K562 (cell line): ENCODE measurements around the gene RPLP2. TPM values are rescaled to one million over a fixed set of nuclear protein-coding genes. Genes with fewer than 3 reads are reported as not detected.

Source experiments
- ATAC-seq: fragments of 200-7000 bp; cut with Tn5 transposase; 3 replicates; pipeline ENCODE4 v1.9.1; 2020; ENCODE audit warnings: moderate library complexity
- BruUV-seq: library from RNA; stranded (reverse); fragments of 400-500 nt; replicated peaks from 2 replicates; lab custom pipeline; 2021; lab: Mats Ljungman, UMichigan
- CTCF ChIA-PET: fragments of 300-600 bp; formaldehyde crosslinking; extraction: SDS; loops from one replicate; lab custom pipeline; 2021; ENCODE audit warnings: low intra/inter-chr PET ratio; lab: Yijun Ruan, JAX
- POLR2A ChIA-PET: fragments of 300-600, 350-650 bp; sonication (Branson Sonifier 250); formaldehyde crosslinking; extraction: SDS; loops from one replicate; lab custom pipeline; 2021; ENCODE audit warnings: antibody characterized with exemption, inconsistent platforms; lab: Yijun Ruan, JAX
- DNase-seq, 4 experiments: peaks; one replicate each; pipeline versions ENCODE4 v3.0.0 to v3.0.0-alpha.2; 2011 to 2018; ENCODE audit warnings: low spot score in 3 of 4, mixed read lengths in 3 of 4; ENCODE audit errors: extremely low read depth in 1 of 4
- FAIRE-seq: peaks from 2 replicates; lab custom pipeline; 2011; peaks lifted over from hg19 to GRCh38; lab: Jason Lieb, UNC
- H2AFZ ChIP-seq: 2 replicates; pipeline ENCODE4 v1.6.0; 2011; ENCODE audit warnings: low read depth, low read length, control low read depth, inconsistent platforms
- H3K27ac ChIP-seq: fragments of 200-600 bp; 3 replicates; pipeline ENCODE4 v1.8.0; 2011; ENCODE audit warnings: low read depth, mild to moderate bottlenecking, control low read depth, inconsistent platforms, low read length, moderate library complexity, mixed read lengths; ENCODE audit errors: extremely low read depth
- H3K27me3 ChIP-seq, 2 experiments: fragments of 300-600 bp in 1 of 2; 2 replicates in 1 of 2; 3 replicates in 1 of 2; pipeline versions ENCODE4 v1.6.0 to v1.8.0; 2011; ENCODE audit warnings: inconsistent platforms in 2 of 2, low read length in 2 of 2, mild to moderate bottlenecking in 1 of 2, mixed read lengths in 1 of 2, moderate library complexity in 1 of 2; ENCODE audit not compliant: control insufficient read depth in 2 of 2, insufficient read depth in 2 of 2
- H3K36me3 ChIP-seq: fragments of 300-600 bp; 3 replicates; pipeline ENCODE4 v1.8.0; 2011; ENCODE audit warnings: mild to moderate bottlenecking, low read length, inconsistent platforms; ENCODE audit not compliant: control insufficient read depth, insufficient read depth
- H3K4me1 ChIP-seq, 2 experiments: fragments of 200-600 bp in 1 of 2; replicated peaks in 1 of 2; 2 replicates in 1 of 2; 3 replicates in 1 of 2; pipeline versions ENCODE4 v1.5.1 to v1.8.0; 2011; ENCODE audit warnings: inconsistent platforms in 2 of 2, low read length in 2 of 2, mild to moderate bottlenecking in 1 of 2, mixed read lengths in 1 of 2, moderate library complexity in 1 of 2; ENCODE audit not compliant: control insufficient read depth in 2 of 2, insufficient read depth in 2 of 2
- H3K4me2 ChIP-seq: 2 replicates; pipeline ENCODE4 v1.6.1; 2011; ENCODE audit warnings: low read length, control low read depth, inconsistent platforms, mixed read lengths; ENCODE audit not compliant: insufficient read depth
- H3K4me3 ChIP-seq: fragments of 200-600 bp; sonication (generic), shearing (Covaris generic); 2 replicates; pipeline ENCODE4 v1.5.1; 2016; ENCODE audit warnings: control low read depth, inconsistent platforms
- H3K79me2 ChIP-seq: fragments of 200-600 bp; 3 replicates; pipeline ENCODE4 v1.8.0; 2011; ENCODE audit warnings: low read length, inconsistent platforms; ENCODE audit not compliant: control insufficient read depth, insufficient read depth
- H3K9ac ChIP-seq, 2 experiments: 2 replicates each; pipeline versions ENCODE4 v1.6.0 to v1.6.1; 2011; ENCODE audit warnings: low read depth in 2 of 2, low read length in 2 of 2, control low read depth in 1 of 2, inconsistent platforms in 1 of 2, mild to moderate bottlenecking in 1 of 2, mixed read lengths in 1 of 2; ENCODE audit not compliant: insufficient read depth in 1 of 2
- H3K9me1 ChIP-seq: one replicate; pipeline ENCODE4 v1.6.0; 2011; ENCODE audit warnings: inconsistent platforms, mild to moderate bottlenecking, low read length, moderate library complexity; ENCODE audit not compliant: control insufficient read depth, insufficient read depth
- H3K9me3 ChIP-seq: replicated peaks from 2 replicates; pipeline ENCODE4 v1.5.1; 2011; ENCODE audit warnings: low read depth, low read length, inconsistent platforms; ENCODE audit not compliant: control insufficient read depth, insufficient read depth
- H4K20me1 ChIP-seq: replicated peaks from 2 replicates; pipeline ENCODE4 v1.6.1; 2011; ENCODE audit warnings: low read length, inconsistent platforms, mixed read lengths; ENCODE audit not compliant: control insufficient read depth, insufficient read depth
- ATF1 ChIP-seq, 2 experiments: fragments of 450-650 bp in 1 of 2; IDR thresholded peaks; 2 replicates each; pipeline ENCODE4 v1.6.1; 2016; ENCODE audit warnings: missing compliant biosample characterization in 1 of 2, missing genetic modification characterization in 1 of 2
- CBX1 ChIP-seq: sonication (generic); IDR thresholded peaks from 2 replicates; pipeline ENCODE4 v1.6.1; 2016; ENCODE audit warnings: antibody characterized with exemption, low read depth, mild to moderate bottlenecking
- HDGF ChIP-seq: fragments of 450-650 bp; IDR thresholded peaks from 2 replicates; pipeline ENCODE4 v1.6.1; 2016
- KDM5B ChIP-seq: fragments of 200-600 bp; sonication (generic); IDR thresholded peaks from 2 replicates; pipeline ENCODE4 v1.6.1; 2012; ENCODE audit warnings: low read depth, mild to moderate bottlenecking, moderate library complexity, low read length, control low read depth, inconsistent platforms; ENCODE audit not compliant: insufficient replicate concordance
- MEIS2 ChIP-seq: fragments of 450-650 bp; IDR thresholded peaks from 2 replicates; pipeline ENCODE4 v1.6.1; 2014; ENCODE audit warnings: mild to moderate bottlenecking; ENCODE audit not compliant: partially characterized antibody
- MTA1 ChIP-seq: fragments of 450-650 bp; IDR thresholded peaks from 2 replicates; pipeline ENCODE4 v1.6.1; 2017; ENCODE audit warnings: borderline replicate concordance
- MTA3 ChIP-seq: fragments of 450-650 bp; formaldehyde crosslinking; IDR thresholded peaks from 2 replicates; pipeline ENCODE4 v1.6.1; 2017; ENCODE audit warnings: mild to moderate bottlenecking, borderline replicate concordance
- NFYB ChIP-seq: IDR thresholded peaks from 2 replicates; pipeline ENCODE4 v1.6.1; 2011; ENCODE audit warnings: mild to moderate bottlenecking, moderate library complexity; ENCODE audit not compliant: insufficient read length; ENCODE audit errors: extremely low read depth
- PML ChIP-seq: IDR thresholded peaks from 2 replicates; pipeline ENCODE4 v1.6.1; 2012; ENCODE audit warnings: low read length, inconsistent platforms
- PTTG1 ChIP-seq: fragments of 450-650 bp; IDR thresholded peaks from 2 replicates; pipeline ENCODE4 v1.6.1; 2016; ENCODE audit warnings: low read depth, mild to moderate bottlenecking, missing genetic modification characterization, missing compliant biosample characterization
- RBFOX2 ChIP-seq: fragments of 200-400 bp; formaldehyde crosslinking; IDR thresholded peaks from 2 replicates; pipeline ENCODE4 v1.6.1; 2017; ENCODE audit warnings: low read depth, mild to moderate bottlenecking, low read length, moderate library complexity
- SLC30A9 ChIP-seq: fragments of 250-450 bp; sonication (Bioruptor Pico); IDR thresholded peaks from 2 replicates; pipeline ENCODE4 v1.8.0; 2022; ENCODE audit warnings: mild to moderate bottlenecking, moderate library complexity
- TAF1 ChIP-seq: IDR thresholded peaks from 2 replicates; pipeline ENCODE4 v1.6.1; 2011; ENCODE audit warnings: mild to moderate bottlenecking, low read length, moderate library complexity; ENCODE audit not compliant: insufficient read depth, control insufficient read depth, severe bottlenecking; ENCODE audit errors: extremely low read depth
- WGBS: fragments of 100-300 bp; shearing (Covaris generic); methylation state at CpG from one replicate; pipeline ENCODE4 v1.1.6; 2016; ENCODE audit warnings: low coverage, mixed read lengths; ENCODE audit not compliant: insufficient coverage; ENCODE audit errors: missing lambda C conversion rate; 5-methylcytosine and 5-hydroxymethylcytosine counted together
- in situ Hi-C: fragments of 300-500 bp; cut with MboI; formaldehyde crosslinking; loops from 4 replicates; pipeline ENCODE4 v1.15.0; 2018; ENCODE audit warnings: inconsistent platforms, mixed read lengths
- intact Hi-C: fragments of 100-400 bp; cut with micrococcal nuclease; formaldehyde crosslinking; loops from 2 replicates; pipeline ENCODE4 v1.14.2; 2022
- polyA plus RNA-seq, 8 experiments: library from polyadenylated mRNA; depleted of rRNA in 4 of 8; stranded (reverse) in 5 of 8; unstranded in 3 of 8; fragments of >200 nt; fragmentation: Nextera tagmentation in 2 of 8; fragmentation: Illumina TruSeq in 1 of 8; extraction: Ambion mirVana in 2 of 8; extraction: Trizol in 1 of 8; gene quantifications; 2 replicates each; pipeline versions ENCODE4 v1.2.1 to v1.2.3, GENCODE V29; 2011 to 2014; ENCODE audit warnings: inconsistent platforms in 1 of 8, missing spikeins in 1 of 8
- total RNA-seq, 7 experiments: library from RNA; depleted of rRNA in 6 of 7; stranded (reverse); fragments of >200 nt in 6 of 7; fragmentation: Illumina TruSeq in 2 of 7; extraction: Trizol in 2 of 7; gene quantifications; 2 replicates each; pipeline versions ENCODE4 v1.2.1 to v1.2.3, GENCODE V29; 2011 to 2021; ENCODE audit warnings: low replicate concordance in 1 of 7
- TF ChIP-seq, protein P1 (sequence below): fragments of 450-650 bp; IDR thresholded peaks from 2 replicates; pipeline ENCODE4 v1.6.1; 2016
- TF ChIP-seq, protein P2 (sequence below): fragments of 250-450 bp; sonication (Bioruptor Pico); IDR thresholded peaks from 2 replicates; pipeline ENCODE4 v1.5.1; 2021; ENCODE audit warnings: mild to moderate bottlenecking
- TF ChIP-seq, protein P3 (sequence below): sonication (generic); formaldehyde crosslinking; IDR thresholded peaks from 2 replicates; pipeline ENCODE4 v1.8.1; 2023; ENCODE audit warnings: mild to moderate bottlenecking, missing genetic modification reagents
- TF ChIP-seq, protein P4 (sequence below): fragments of 450-650 bp; conservative IDR thresholded peaks from 2 replicates; pipeline ENCODE4 v1.6.1; 2016; ENCODE audit warnings: missing genetic modification characterization, low read depth, mild to moderate bottlenecking, missing compliant biosample characterization, moderate library complexity

The RPLP2 gene
- total and polyA plus RNA-seq, 9 of the 15 experiments (the other 6 are each of a cell fraction or from before 2014, with no cell fraction given) = 528 to 3,807 (median 1,633) TPM

DNA sequence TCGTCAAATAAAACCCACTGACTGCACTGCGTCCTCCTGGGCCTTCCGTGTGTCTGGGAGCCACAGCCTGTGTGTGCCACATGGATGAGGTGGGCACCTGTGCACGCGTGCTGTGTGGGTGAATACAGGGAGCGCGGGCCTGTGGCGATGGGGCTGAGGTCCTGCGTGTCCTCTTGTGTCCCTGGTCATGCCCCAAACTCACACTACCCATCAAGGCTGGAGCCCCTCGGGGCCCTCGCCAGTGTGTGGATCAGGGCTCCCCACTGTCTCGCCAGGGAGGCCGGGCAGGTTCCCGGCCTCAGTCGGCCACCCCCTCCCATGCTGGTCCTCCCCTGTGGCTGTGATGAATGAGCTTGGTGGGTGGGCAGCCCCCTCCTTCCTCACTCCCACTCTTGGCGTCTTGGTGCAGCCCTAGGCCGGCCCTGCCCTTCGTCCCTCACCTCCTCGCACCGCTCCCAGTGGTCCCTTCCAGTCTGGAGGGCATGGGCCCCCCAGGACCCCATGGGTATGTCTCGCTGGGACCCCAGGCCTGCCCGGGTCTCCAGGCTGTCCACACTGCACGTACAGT, 22.3 kb downstream of the RPLP2 start:
- in situ Hi-C loops = no loop called here
- H3K4me3 ChIP-seq = peak overlapping the region; percentile 87
- H2AFZ ChIP-seq = peak overlapping the region; percentile 95
- H3K9ac ChIP-seq = peak overlapping the region; percentile 66 to 96
- DNase-seq (no peak), ATAC-seq (no peak), FAIRE-seq (no peak)
- ChIA-PET POLR2A (interaction anchor here (0.7 to 2.3 kb wide), 5 partner anchors 8 to 33 kb away, joined by 3 to 11 read pairs (median 5); partner anchors contain the start of gene PNPLA2), CTCF (no interaction called here)
- peak overlapping the region; percentile 77 for H3K4me2 ChIP-seq
- TSS peak; percentile 77 for BruUV-seq
- H3K4me1 ChIP-seq = peaks cover 20 to 91% of the 10 kb centered on the region in 2 experiments
- peaks cover 47% of the 10 kb centered on the region for H3K79me2 ChIP-seq
- H3K27ac ChIP-seq = peak overlapping the region; percentile 94
- peaks cover 7% of the 10 kb centered on the region for H4K20me1 ChIP-seq
- peaks cover 5% of the 10 kb centered on the region for H3K9me1 ChIP-seq
- H3K27me3 ChIP-seq = no peaks in the 10 kb centered on the region
- 40% methylated on average over 15 of the region's 23 CpGs for WGBS
- H3K36me3 ChIP-seq = peaks cover 28% of the 10 kb centered on the region; the same call in 1 of the 3 replicates
- intact Hi-C loops = loop anchor here (2.0 kb wide), 1 partner anchor 27 kb away; the partner anchor contains the start of gene PIDD1
- H3K9me3 ChIP-seq = no peaks in the 10 kb centered on the region
- TF ChIP-seq, protein P1, sequence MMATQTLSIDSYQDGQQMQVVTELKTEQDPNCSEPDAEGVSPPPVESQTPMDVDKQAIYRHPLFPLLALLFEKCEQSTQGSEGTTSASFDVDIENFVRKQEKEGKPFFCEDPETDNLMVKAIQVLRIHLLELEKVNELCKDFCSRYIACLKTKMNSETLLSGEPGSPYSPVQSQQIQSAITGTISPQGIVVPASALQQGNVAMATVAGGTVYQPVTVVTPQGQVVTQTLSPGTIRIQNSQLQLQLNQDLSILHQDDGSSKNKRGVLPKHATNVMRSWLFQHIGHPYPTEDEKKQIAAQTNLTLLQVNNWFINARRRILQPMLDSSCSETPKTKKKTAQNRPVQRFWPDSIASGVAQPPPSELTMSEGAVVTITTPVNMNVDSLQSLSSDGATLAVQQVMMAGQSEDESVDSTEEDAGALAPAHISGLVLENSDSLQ = peak; percentile 24; the same call in 1 of the 2 replicates
- no peak for TF ChIP-seq NFYB
- no peak for TF ChIP-seq MTA3
- TF ChIP-seq, protein P2, sequence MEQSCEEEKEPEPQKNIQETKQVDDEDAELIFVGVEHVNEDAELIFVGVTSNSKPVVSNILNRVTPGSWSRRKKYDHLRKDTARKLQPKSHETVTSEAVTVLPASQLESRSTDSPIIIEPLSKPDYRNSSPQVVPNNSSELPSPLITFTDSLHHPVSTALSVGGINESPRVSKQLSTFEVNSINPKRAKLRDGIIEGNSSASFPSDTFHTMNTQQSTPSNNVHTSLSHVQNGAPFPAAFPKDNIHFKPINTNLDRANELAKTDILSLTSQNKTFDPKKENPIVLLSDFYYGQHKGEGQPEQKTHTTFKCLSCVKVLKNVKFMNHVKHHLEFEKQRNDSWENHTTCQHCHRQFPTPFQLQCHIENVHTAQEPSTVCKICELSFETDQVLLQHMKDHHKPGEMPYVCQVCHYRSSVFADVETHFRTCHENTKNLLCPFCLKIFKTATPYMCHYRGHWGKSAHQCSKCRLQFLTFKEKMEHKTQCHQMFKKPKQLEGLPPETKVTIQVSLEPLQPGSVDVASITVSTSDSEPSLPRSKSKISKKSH (CRISPR knock-in tag) = no peak
- TF ChIP-seq RBFOX2 = peak; percentile 1; the same call in 1 of the 2 replicates
- TF ChIP-seq PML = no peak
- no peak for TF ChIP-seq SLC30A9 (CRISPR knock-in tag)
- peak; percentile 1 for TF ChIP-seq TAF1
- TF ChIP-seq, protein P3, sequence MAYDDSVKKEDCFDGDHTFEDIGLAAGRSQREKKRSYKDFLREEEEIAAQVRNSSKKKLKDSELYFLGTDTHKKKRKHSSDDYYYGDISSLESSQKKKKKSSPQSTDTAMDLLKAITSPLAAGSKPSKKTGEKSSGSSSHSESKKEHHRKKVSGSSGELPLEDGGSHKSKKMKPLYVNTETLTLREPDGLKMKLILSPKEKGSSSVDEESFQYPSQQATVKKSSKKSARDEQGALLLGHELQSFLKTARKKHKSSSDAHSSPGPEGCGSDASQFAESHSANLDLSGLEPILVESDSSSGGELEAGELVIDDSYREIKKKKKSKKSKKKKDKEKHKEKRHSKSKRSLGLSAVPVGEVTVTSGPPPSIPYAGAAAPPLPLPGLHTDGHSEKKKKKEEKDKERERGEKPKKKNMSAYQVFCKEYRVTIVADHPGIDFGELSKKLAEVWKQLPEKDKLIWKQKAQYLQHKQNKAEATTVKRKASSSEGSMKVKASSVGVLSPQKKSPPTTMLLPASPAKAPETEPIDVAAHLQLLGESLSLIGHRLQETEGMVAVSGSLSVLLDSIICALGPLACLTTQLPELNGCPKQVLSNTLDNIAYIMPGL (CRISPR knock-in tag) = no peak
- TF ChIP-seq MEIS2 = no peak
- no peak for TF ChIP-seq CBX1
- no peak for TF ChIP-seq MTA1
- TF ChIP-seq ATF1 (CRISPR knock-in tag; IDR thresholded peaks at IDR 0.05) = 0 out of 2 replicates have a peak, but pooled peaks have one; percentile 1
- no peak for TF ChIP-seq ATF1 (tag; IDR thresholded peaks at IDR 0.05)
- TF ChIP-seq PTTG1 (tag) = no peak
- TF ChIP-seq KDM5B = peak; percentile 29
- TF ChIP-seq, protein P4, sequence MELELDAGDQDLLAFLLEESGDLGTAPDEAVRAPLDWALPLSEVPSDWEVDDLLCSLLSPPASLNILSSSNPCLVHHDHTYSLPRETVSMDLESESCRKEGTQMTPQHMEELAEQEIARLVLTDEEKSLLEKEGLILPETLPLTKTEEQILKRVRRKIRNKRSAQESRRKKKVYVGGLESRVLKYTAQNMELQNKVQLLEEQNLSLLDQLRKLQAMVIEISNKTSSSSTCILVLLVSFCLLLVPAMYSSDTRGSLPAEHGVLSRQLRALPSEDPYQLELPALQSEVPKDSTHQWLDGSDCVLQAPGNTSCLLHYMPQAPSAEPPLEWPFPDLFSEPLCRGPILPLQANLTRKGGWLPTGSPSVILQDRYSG (tag) = no peak
- TF ChIP-seq HDGF = 0 out of 2 replicates have a peak, but pooled peaks have one; percentile 69
